Activated T-cell treated with anti-CD3 and anti-CD28 coated beads, Interleukin-2, amount 50 U/mL, for 48 hours (primary cell): Measurements from ENCODE around the gene CRYBA2.

Experiments used
- DNase-seq, 2 experiments: peaks; one replicate each; pipeline ENCODE4 v3.0.0-alpha.2; 2020

Gene CRYBA2

GRCh38 chr2:218952160-218952559 is 41.1 kb downstream of the CRYBA2 start:
- DNase-seq = no peak

- no peak for DNase-seq
These were observed 46.6 kb downstream of the CRYBA2 start for GRCh38 chr2:218946621-218947020.

- DNase-seq = no peak
These were observed 48.3 kb downstream of the CRYBA2 start for GRCh38 chr2:218944759-218945404.
